K562 (cell line): ENCODE results near the gene SRPRA. TPM values are rescaled to one million over a fixed set of nuclear protein-coding genes. Genes with fewer than 3 reads are reported as not detected.

ENCODE experiments used
- DDX20 ChIP-seq: fragments of 450-650 bp; IDR thresholded peaks from 2 replicates; pipeline ENCODE4 v1.6.1; 2016; ENCODE audit warnings: missing genetic modification characterization, low read depth, mild to moderate bottlenecking, missing compliant biosample characterization, moderate library complexity
- FOXP1 ChIP-seq: sonication (generic); formaldehyde crosslinking; IDR thresholded peaks from 2 replicates; pipeline ENCODE4 v1.8.0; 2022; ENCODE audit warnings: mild to moderate bottlenecking, missing genetic modification reagents
- GATAD2B ChIP-seq: fragments of 450-650 bp; IDR thresholded peaks from 2 replicates; pipeline ENCODE4 v1.6.1; 2017; ENCODE audit warnings: mild to moderate bottlenecking, borderline replicate concordance
- HLTF ChIP-seq: fragments of 450-650 bp; IDR thresholded peaks from 2 replicates; pipeline ENCODE4 v1.6.1; 2016
- HMGN3 ChIP-seq: IDR thresholded peaks from 2 replicates; pipeline ENCODE4 v1.6.1; 2011; ENCODE audit warnings: borderline replicate concordance, low read depth, mild to moderate bottlenecking, mixed read lengths, low read length; ENCODE audit not compliant: insufficient read length; ENCODE audit errors: extremely low read depth
- MAFF ChIP-seq: IDR thresholded peaks from 2 replicates; pipeline ENCODE4 v1.6.1; 2012; ENCODE audit warnings: low read length, improper control_type of control experiment
- MECOM ChIP-seq: fragments of 250-450 bp; sonication (Bioruptor Pico); IDR thresholded peaks from 2 replicates; pipeline ENCODE4 v1.8.0; 2022; ENCODE audit warnings: inconsistent platforms
- MTA2 ChIP-seq: fragments of 450-650 bp; IDR thresholded peaks from 2 replicates; pipeline ENCODE4 v1.6.1; 2016; ENCODE audit warnings: low read depth
- MTA3 ChIP-seq: fragments of 450-650 bp; formaldehyde crosslinking; IDR thresholded peaks from 2 replicates; pipeline ENCODE4 v1.6.1; 2017; ENCODE audit warnings: mild to moderate bottlenecking, borderline replicate concordance
- NFRKB ChIP-seq: fragments of 450-650 bp; IDR thresholded peaks from 2 replicates; pipeline ENCODE4 v1.6.1; 2016; ENCODE audit warnings: low read depth
- PML ChIP-seq: IDR thresholded peaks from 2 replicates; pipeline ENCODE4 v1.6.1; 2012; ENCODE audit warnings: low read length, inconsistent platforms
- POLR2G ChIP-seq: fragments of 200-400 bp; formaldehyde crosslinking; IDR thresholded peaks from 2 replicates; pipeline ENCODE4 v1.6.1; 2017; ENCODE audit warnings: low read depth, mild to moderate bottlenecking, antibody characterized with exemption, low read length, moderate library complexity
- RB1 ChIP-seq: fragments of 450-650 bp; IDR thresholded peaks from 2 replicates; pipeline ENCODE4 v1.6.1; 2017; ENCODE audit warnings: low read depth, mild to moderate bottlenecking
- RBM39 ChIP-seq: fragments of 200-400 bp; formaldehyde crosslinking; optimal IDR thresholded peaks from 2 replicates; pipeline ENCODE3; 2018; ENCODE audit warnings: low read depth, low read length
- SETDB1 ChIP-seq: IDR thresholded peaks from one replicate; pipeline ENCODE4 v1.6.1; 2012; ENCODE audit warnings: low read length, control low read depth, inconsistent platforms
- SMARCC2 ChIP-seq: fragments of 450-650 bp; IDR thresholded peaks from 2 replicates; pipeline ENCODE4 v1.6.1; 2017; ENCODE audit warnings: antibody characterized with exemption, moderate library complexity, mild to moderate bottlenecking, low read depth
- SRF ChIP-seq, 2 experiments: fragments of 250-450, 450-650 bp in 1 of 2; sonication (Bioruptor Pico) in 1 of 2; sonication (generic) in 1 of 2; formaldehyde crosslinking; IDR thresholded peaks; 2 replicates each; pipeline versions ENCODE4 v1.5.0 to v1.5.1; 2020 to 2022; ENCODE audit warnings: mild to moderate bottlenecking in 1 of 2, missing genetic modification reagents in 1 of 2
- ZNF133 ChIP-seq: fragments of 250-450 bp; sonication (Bioruptor Pico); IDR thresholded peaks from 2 replicates; pipeline ENCODE4 v1.4.0; 2020; ENCODE audit warnings: mild to moderate bottlenecking
- polyA plus RNA-seq, 8 experiments: library from polyadenylated mRNA; depleted of rRNA in 4 of 8; stranded (reverse) in 5 of 8; unstranded in 3 of 8; fragments of >200 nt; fragmentation: Nextera tagmentation in 2 of 8; fragmentation: Illumina TruSeq in 1 of 8; extraction: Ambion mirVana in 2 of 8; extraction: Trizol in 1 of 8; gene quantifications; 2 replicates each; pipeline versions ENCODE4 v1.2.1 to v1.2.3, GENCODE V29; 2011 to 2014; ENCODE audit warnings: inconsistent platforms in 1 of 8, missing spikeins in 1 of 8
- total RNA-seq, 7 experiments: library from RNA; depleted of rRNA in 6 of 7; stranded (reverse); fragments of >200 nt in 6 of 7; fragmentation: Illumina TruSeq in 2 of 7; extraction: Trizol in 2 of 7; gene quantifications; 2 replicates each; pipeline versions ENCODE4 v1.2.1 to v1.2.3, GENCODE V29; 2011 to 2021; ENCODE audit warnings: low replicate concordance in 1 of 7
- TF ChIP-seq, protein P1 (sequence below): sonication (generic); formaldehyde crosslinking; IDR thresholded peaks from 2 replicates; pipeline ENCODE4 v1.4.0; 2020; ENCODE audit warnings: mild to moderate bottlenecking, missing genetic modification reagents
- TF ChIP-seq, protein P2 (sequence below): fragments of 250-450 bp; sonication (Bioruptor Pico); IDR thresholded peaks from 2 replicates; pipeline ENCODE4 v1.9.0; 2021; ENCODE audit warnings: mild to moderate bottlenecking, inconsistent platforms
- TF ChIP-seq, protein P3 (sequence below), 2 experiments: IDR thresholded peaks; 2 replicates each; pipeline ENCODE4 v1.6.1; 2012; ENCODE audit warnings: improper control_type of control experiment in 2 of 2, low read depth in 2 of 2, low read length in 2 of 2, borderline replicate concordance in 1 of 2

SRPRA gene
- total and polyA plus RNA-seq, 9 of the 15 experiments (the other 6 are each of a cell fraction or from before 2014, with no cell fraction given), result 33.5 to 124 (median 80.0) TPM

DNA sequence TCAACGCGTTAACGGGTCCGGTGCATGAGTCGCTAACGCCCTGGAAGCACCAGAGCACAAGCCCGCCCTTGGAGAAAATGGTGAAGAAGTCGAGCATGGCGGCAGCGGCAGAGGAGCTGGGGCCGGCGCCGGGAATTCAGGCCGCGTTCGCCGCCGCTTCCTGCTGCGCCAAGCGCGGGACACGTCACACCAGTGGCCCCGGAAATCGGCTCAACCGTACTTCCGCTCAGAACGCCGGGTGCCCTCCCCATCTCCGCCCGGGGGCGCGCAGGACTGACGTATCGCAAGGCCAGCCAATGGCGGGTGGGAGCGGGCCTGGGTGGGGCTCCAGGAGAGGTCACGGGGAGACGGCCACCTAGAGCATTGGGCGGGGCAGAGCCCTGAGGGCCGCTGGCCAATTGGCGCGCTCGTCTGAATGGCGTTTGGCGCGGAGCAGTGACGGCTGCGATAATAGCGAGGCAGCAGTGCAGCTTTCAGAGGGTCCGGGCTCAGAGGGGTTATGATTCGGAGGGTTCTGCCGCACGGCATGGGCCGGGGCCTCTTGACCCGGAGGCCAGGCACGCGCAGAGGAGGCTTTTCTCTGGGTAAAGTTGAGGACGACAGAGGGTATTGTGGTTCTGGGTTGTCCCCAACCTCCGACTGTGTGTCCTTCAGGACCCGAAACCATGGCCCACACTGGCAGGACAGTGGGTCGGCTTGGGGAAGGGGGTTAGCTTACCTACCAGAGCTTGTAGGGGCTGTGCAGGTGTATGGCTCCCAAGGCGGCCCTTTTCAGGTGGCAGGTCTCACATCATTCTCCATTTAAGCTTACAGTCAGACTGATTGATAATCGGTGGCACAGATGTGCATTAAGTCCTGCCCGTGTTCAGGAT lies at the start of gene SRPRA, which contains the start of gene FOXRED1 (continued):
- TF ChIP-seq DDX20 (no peak), FOXP1 (CRISPR knock-in tag) (0 out of 2 replicates have a peak, but pooled peaks have one; percentile 11), HMGN3 (peak; percentile 77), SETDB1 (no peak), GATAD2B (no peak; the same call in 1 of the 2 replicates), MTA2 (no peak), POLR2G (peak; percentile 96), MAFF (no peak), SMARCC2 (no peak), ZNF133 (CRISPR knock-in tag) (no peak), SRF (CRISPR knock-in tag; IDR thresholded peaks at IDR 0.05) (peak in 1 of 2 experiments; percentile 56; a peak in 2 of 4 replicates), MTA3 (0 out of 2 replicates have a peak, but pooled peaks have one; percentile 52), PML (peak; percentile 77), NFRKB (no peak), RB1 (peak; percentile 29), HLTF (no peak), RBM39 (no peak), MECOM (CRISPR knock-in tag) (no peak)
- TF ChIP-seq, protein P1, sequence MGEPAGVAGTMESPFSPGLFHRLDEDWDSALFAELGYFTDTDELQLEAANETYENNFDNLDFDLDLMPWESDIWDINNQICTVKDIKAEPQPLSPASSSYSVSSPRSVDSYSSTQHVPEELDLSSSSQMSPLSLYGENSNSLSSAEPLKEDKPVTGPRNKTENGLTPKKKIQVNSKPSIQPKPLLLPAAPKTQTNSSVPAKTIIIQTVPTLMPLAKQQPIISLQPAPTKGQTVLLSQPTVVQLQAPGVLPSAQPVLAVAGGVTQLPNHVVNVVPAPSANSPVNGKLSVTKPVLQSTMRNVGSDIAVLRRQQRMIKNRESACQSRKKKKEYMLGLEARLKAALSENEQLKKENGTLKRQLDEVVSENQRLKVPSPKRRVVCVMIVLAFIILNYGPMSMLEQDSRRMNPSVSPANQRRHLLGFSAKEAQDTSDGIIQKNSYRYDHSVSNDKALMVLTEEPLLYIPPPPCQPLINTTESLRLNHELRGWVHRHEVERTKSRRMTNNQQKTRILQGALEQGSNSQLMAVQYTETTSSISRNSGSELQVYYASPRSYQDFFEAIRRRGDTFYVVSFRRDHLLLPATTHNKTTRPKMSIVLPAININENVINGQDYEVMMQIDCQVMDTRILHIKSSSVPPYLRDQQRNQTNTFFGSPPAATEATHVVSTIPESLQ (CRISPR knock-in tag), result no peak; the same call in 1 of the 2 replicates
- TF ChIP-seq, protein P2, sequence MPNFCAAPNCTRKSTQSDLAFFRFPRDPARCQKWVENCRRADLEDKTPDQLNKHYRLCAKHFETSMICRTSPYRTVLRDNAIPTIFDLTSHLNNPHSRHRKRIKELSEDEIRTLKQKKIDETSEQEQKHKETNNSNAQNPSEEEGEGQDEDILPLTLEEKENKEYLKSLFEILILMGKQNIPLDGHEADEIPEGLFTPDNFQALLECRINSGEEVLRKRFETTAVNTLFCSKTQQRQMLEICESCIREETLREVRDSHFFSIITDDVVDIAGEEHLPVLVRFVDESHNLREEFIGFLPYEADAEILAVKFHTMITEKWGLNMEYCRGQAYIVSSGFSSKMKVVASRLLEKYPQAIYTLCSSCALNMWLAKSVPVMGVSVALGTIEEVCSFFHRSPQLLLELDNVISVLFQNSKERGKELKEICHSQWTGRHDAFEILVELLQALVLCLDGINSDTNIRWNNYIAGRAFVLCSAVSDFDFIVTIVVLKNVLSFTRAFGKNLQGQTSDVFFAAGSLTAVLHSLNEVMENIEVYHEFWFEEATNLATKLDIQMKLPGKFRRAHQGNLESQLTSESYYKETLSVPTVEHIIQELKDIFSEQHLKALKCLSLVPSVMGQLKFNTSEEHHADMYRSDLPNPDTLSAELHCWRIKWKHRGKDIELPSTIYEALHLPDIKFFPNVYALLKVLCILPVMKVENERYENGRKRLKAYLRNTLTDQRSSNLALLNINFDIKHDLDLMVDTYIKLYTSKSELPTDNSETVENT, result peak; percentile 69
- TF ChIP-seq, protein P3, sequence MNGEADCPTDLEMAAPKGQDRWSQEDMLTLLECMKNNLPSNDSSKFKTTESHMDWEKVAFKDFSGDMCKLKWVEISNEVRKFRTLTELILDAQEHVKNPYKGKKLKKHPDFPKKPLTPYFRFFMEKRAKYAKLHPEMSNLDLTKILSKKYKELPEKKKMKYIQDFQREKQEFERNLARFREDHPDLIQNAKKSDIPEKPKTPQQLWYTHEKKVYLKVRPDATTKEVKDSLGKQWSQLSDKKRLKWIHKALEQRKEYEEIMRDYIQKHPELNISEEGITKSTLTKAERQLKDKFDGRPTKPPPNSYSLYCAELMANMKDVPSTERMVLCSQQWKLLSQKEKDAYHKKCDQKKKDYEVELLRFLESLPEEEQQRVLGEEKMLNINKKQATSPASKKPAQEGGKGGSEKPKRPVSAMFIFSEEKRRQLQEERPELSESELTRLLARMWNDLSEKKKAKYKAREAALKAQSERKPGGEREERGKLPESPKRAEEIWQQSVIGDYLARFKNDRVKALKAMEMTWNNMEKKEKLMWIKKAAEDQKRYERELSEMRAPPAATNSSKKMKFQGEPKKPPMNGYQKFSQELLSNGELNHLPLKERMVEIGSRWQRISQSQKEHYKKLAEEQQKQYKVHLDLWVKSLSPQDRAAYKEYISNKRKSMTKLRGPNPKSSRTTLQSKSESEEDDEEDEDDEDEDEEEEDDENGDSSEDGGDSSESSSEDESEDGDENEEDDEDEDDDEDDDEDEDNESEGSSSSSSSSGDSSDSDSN (IDR thresholded peaks at IDR 0.05; ENCODE audit: borderline replicate concordance in 1 of 2, low read depth in 2 of 2, low read length in 2 of 2), result no peak
